T-helper 1 cell (primary cell): Measurements from ENCODE around the gene LRRC23.

Experiments used
- DNase-seq, 5 donors: peaks; one replicate each; pipeline ENCODE4 v3.0.0-alpha.2; 2012 to 2020

LRRC23 gene

GRCh38 chr12:6944381-6945186 lies 40.0 kb downstream of the LRRC23 start:
- DNase-seq: peak; percentile 74 to 92 (median 83)

DNA sequence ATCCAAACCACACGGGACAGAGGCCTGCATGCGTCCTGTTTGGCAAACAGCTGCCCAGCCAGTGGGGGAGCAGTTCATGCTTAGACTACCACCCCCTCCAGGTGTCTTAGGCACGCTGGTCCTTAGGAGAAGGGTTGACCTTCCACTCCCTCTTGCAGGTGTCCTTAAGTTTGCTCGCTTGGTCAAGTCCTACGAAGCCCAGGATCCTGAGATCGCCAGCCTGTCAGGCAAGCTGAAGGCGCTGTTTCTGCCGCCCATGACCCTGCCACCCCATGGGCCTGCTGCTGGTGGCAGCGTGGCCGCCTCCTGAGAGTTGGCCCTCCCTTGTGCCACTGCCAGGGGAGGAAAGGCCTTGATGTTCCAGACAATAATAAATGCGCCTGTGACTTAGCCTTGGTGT lies 41.0 kb downstream of the LRRC23 start:
- DNase-seq: no peak

GRCh38 chr12:6946033-6946919 lies 41.7 kb downstream of the LRRC23 start:
- peak; percentile 59 to 70 (median 63) for DNase-seq

- DNase-seq: no peak
Observed at GRCh38 chr12:6946920-6947374, 42.3 kb downstream of the LRRC23 start.

DNA sequence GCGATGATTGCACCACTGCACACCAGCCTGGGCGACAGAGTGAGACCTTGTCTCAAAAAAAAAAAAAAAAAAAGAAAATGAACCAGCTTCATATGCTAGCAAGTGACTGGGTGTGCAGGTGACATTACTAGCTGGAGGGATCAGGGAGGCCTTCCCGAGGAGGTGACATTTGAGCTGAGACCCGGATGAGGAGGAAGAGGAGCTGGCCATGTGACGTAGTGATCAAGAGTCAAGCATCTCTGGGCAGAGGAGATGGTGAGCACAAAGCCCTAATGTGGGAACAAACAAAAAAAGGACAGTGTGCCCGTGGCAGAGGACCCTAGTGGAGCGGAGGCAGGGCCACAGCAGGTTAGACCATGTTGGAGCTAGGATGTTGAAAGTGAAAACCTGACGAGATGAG lies 43.0 kb downstream of the LRRC23 start:
- DNase-seq: no peak

DNA sequence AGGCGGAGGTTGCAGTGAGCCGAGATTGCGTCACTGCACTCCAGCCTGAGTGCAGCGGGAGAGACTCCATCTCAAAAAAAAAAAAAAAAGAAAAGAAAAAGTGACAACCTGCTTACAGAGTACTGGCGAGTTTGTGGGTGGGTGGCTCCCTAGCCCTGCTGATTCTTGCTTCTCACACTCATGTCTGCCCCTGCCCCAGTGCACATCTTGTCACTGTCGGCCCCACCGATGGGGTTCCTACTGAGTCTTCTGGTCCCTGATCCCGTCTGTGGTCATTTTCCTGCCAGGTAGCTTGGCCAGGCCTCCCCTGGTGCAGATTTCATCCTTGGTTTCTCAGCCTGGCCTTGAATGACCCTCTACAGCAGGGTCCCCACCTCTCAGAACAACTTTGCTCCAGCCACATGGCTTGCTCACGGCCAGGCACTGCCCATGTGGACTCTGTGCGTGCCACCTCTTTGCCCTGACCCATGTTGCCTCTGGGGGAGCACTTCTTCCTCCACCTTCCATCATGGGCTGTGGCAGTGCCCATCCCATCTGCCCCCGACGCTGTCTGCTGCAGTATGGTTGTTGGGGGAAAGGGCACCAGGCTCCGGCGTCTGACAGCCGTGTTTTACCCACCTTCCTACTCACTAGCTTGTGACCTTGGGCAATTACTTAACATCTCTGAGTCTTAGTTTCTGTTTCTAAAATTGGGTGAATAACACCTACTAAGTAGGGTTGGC lies 44.4 kb downstream of the LRRC23 start:
- DNase-seq: peak in 1 of 5 donors; percentile 36

- DNase-seq: peak in 1 of 5 donors; percentile 55
Observed at GRCh38 chr12:6950401-6950801, 45.8 kb downstream of the LRRC23 start.

DNA sequence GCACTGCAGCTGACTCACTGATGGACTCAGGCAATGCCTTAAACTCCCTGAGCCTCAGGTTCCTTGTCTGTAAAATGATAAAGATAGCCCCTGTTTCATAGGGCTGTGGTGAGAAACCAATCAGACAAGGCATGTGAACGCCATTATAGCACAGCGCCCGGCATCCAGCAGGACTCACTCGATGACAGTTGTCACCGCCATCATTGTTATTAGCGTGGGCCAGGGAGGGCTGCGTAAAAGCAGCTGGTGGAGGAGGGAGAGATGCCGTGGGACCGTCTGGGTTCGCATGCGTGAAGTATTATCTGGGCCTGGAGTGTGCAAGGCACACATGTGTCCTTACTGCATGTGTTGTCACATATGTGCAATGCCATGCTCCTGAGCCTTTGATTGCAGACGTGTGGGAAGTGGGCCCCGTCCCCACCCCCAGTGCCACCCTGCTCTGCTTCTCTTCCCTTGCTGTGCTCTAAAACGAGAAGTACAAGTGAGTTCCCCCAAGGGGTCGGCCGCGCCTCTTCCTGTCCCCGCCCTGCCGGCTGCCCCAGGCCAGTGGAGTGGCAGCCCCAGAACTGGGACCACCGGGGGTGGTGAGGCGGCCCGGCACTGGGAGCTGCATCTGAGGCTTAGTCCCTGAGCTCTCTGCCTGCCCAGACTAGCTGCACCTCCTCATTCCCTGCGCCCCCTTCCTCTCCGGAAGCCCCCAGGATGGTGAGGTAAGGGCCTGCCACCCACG lies 46.4 kb downstream of the LRRC23 start, which contains the start of gene PTPN6:
Gene PTPN6, plus strand, starts transcription at position 546 of the 730 bp plus-strand sequence. Its CDS starts 157 bp downstream, at position 703.
- DNase-seq: peak in 1 of 5 donors; percentile 68

GRCh38 chr12:6951551-6952120 lies 47.0 kb downstream of the LRRC23 start:
- DNase-seq: peak in 2 of 5 donors; percentile 24 to 36

GRCh38 chr12:6952121-6952862 lies 47.7 kb downstream of the LRRC23 start:
- peak in 1 of 5 donors; percentile 13 for DNase-seq

DNA sequence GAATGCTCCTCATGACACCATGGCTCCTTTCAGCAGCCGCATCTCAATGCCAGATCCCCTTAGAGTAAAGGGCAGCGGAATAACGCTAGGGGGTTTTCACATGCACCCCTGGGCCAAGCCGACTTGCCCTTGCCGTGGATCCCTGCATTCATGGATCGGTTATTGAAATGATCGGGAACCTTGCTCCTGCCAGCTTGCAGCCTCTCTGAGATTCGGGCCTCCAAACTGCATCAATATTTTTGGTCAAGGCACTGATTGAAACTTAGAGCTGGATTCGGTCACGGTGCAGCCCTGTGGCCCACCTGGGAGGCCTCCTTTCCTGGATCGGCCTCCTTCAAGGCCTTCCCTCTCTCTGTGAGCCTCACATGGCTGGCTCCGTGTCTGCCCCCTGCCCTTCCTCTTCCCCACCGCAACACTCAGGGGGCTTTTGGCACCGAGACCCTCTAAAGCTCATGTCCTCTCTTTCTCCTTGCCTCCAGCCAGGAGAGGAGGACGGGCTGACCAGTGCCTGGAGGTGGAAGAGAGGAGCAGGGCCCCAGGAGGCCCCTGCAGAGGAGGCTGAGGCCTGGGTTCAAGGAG lies 48.3 kb downstream of the LRRC23 start:
- no peak for DNase-seq

DNA sequence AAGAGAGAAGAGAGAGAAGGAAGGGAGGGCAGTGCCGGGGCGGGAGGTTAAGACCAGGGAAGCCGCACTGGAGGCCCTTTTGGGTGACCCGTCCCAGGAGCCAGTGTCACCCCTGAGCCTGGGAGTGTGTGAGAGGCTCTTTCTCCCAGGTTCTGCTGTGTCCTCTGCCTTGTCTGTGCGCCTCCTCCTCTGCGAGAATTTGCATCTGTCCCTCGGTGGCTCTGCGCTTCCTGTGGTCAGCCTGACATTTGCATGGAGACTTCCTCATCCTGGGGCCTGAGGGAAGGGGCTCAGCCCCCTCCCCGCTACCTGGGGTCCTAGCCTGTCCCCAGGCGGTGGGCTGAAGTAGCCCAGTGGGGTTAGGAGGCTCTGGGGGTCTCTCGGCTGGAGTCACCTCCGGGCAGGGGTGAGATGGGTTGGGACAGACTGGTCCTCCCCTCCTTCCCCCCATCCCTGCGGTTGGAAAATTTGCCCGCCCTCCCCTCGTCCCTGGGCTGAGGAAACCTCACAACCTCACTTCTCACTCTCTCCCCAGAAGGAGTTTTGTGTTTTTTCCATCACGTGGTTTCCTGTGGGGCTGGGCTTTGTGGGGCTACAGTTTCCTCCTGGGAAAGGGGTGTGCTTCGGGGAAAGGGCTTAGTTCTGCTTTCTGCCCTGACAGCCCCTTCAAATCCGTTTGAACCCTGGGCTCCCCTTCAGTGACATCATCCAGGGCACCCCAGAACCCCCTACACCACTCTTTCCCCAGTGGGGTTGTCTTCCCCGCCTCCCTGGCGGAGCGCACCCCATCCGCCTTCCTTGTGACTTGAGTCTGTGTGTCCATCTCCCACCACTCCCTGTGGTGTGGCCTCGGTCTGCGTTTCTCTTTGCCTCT lies 49.1 kb downstream of the LRRC23 start:
- peak; percentile 60 to 75 (median 73) for DNase-seq

DNA sequence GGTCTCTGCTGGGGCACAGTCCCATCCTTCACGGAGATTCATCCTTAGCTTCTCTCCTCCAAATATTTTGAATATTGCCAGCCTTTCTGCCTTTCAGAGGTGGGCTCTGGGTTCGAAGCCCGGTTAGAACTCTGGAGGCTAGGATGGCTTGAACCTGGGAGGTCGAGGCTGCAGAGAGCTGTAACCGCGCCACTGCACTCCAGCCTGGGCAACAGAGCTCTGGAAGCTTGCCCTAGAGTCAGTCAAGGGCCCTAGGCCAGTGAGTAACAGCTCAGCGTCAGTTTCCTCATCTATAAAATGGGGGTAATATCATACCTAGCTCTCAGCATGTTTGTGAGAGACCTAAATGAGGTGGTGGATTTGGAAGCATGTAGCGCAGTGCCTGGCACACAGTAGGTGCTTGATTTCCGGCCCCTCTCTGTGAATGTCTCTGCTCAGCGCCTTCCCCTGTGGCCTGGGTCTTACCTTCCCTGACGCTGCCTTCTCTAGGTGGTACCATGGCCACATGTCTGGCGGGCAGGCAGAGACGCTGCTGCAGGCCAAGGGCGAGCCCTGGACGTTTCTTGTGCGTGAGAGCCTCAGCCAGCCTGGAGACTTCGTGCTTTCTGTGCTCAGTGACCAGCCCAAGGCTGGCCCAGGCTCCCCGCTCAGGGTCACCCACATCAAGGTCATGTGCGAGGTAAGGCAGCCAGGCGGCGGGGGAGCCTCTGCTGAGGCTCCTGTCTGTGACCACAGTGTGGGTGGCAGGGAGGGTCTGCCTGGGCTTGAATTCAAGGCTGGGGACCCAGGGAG lies 49.9 kb downstream of the LRRC23 start:
- DNase-seq: no peak

DNA sequence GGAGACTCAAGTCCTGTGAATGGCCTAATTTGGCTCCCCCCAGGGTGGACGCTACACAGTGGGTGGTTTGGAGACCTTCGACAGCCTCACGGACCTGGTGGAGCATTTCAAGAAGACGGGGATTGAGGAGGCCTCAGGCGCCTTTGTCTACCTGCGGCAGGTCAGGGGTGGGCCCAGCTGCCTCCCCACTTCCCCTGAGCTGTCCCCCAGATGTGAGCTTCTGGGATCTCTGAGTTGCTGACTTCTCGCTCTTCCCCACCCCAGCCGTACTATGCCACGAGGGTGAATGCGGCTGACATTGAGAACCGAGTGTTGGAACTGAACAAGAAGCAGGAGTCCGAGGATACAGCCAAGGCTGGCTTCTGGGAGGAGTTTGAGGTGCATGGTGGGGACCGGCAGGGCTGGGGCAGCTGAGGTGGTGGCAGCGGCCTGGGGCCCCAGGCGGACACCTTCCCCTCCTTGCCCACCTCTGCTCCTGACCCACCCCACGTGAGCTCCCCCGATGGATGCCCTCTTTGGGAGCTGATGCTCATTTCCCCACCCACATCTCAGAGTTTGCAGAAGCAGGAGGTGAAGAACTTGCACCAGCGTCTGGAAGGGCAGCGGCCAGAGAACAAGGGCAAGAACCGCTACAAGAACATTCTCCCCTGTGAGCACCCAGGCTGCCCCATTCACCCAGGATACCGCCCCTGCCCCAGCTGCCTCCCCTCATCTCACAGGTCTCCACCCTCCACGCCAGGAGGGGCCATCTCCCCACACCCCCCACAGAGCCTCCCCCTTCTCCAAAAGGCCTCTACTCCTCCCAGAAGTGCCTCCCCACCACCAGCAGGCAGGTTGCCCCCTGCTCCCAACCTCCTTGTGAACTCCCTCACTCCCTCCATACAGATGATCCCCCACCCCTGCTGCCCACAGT lies 50.7 kb downstream of the LRRC23 start:
- no peak for DNase-seq

DNA sequence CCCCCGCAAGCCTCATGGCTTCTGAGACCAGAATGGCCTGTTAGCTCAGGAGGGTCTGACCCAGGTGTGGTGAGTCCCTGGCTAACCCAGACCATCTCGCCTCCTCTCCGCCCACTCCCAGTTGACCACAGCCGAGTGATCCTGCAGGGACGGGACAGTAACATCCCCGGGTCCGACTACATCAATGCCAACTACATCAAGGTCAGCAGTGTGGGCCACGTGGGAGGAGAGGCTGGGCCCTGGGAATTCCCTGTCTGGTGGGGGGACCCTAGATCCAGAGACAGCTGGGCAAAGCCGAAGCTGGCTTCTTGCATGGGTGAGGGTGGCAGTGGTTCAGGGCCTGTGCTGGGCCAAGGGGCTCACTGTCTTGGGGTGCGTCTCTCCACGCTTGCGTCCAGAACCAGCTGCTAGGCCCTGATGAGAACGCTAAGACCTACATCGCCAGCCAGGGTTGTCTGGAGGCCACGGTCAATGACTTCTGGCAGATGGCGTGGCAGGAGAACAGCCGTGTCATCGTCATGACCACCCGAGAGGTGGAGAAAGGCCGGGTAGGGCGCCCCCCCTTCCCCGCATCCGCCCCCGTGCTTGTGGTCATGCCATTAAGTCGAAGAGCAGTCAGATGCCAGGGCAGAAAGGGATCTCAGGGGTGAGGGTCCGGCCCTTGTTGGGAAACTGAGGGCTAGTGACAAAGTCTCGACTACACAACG lies 51.6 kb downstream of the LRRC23 start:
- DNase-seq: no peak

- peak in 1 of 5 donors; percentile 47 for DNase-seq
Observed at GRCh38 chr12:6957151-6957701, 52.6 kb downstream of the LRRC23 start.
